ENCODE measurements around the gene SORT1. TPM values are rescaled to one million over a fixed set of nuclear protein-coding genes. Genes with fewer than 3 reads are reported as not detected.

Gene SORT1
- total RNA-seq, 2 experiments from 2014 or later = 21.8 to 45.5 TPM

- H3K9me3 ChIP-seq (ENCODE audit: low read length) = peaks cover 6% of the 10 kb centered on the region; the same call in 1 of the 2 replicates
- H3K79me2 ChIP-seq (ENCODE audit: insufficient read depth, low read depth, low read length) = peaks cover 95% of the 10 kb centered on the region
- intact Hi-C loops (cut with micrococcal nuclease; ENCODE audit: unreplicated experiment) = loop anchor here (10.0 kb wide), 1 partner anchor 285 kb away; no protein-coding TSS in a partner anchor
- H3K36me3 ChIP-seq (ENCODE audit: insufficient read depth, low read length) = peaks cover 13% of the 10 kb centered on the region
- TF ChIP-seq EZH2phosphoT487 (IDR thresholded peaks at IDR 0.05; ENCODE audit: borderline replicate concordance, low read depth, low read length) = no peak
- TF ChIP-seq CTCF (conservative IDR thresholded peaks at IDR 0.05; ENCODE audit: low read length) = no peak
- no peaks in the 10 kb centered on the region for H3K9me2 ChIP-seq (ENCODE audit: insufficient read depth, low read length)
- ChIA-PET POLR2A (interaction anchor here (0.5 to 5.1 kb wide), 11 partner anchors 7 to 795 kb away, joined by 3 to 21 read pairs (median 4); partner anchors contain the start of genes MYBPHL and PSRC1), CTCF (ENCODE audit: unreplicated experiment) (interaction anchor here (0.6 kb wide), 3 partner anchors 35 to 388 kb away, joined by 3 to 7 read pairs (median 3); no protein-coding TSS in a partner anchor)
- H3K27ac ChIP-seq (ENCODE audit: low read depth, low read length, poor library complexity, severe bottlenecking) = peak overlapping the region; percentile 90
- BruUV-seq (replicated peaks) = no TSS peak
- DNase-seq (ENCODE audit: low spot score) = no peak
- peak overlapping the region; percentile 87 for H3K4me2 ChIP-seq (ENCODE audit: low read length)
- peaks cover 77% of the 10 kb centered on the region for H3K4me1 ChIP-seq (ENCODE audit: insufficient read depth, low read length, poor library complexity, severe bottlenecking)
- peak overlapping the region; percentile 62 for H3K4me3 ChIP-seq (ENCODE audit: low read depth, low read length, poor library complexity, severe bottlenecking)
- H4K20me1 ChIP-seq (ENCODE audit: insufficient read depth, low read length) = no peaks in the 10 kb centered on the region
- H2AFZ ChIP-seq (ENCODE audit: low read length) = no peak overlapping the region
These were observed 7.9 kb downstream of the SORT1 start for GRCh38 chr1:109389638-109390341.

- Histone ChIP-seq H3K9me2 (ENCODE audit: insufficient read depth, low read length) (no peaks in the 10 kb centered on the region), H3K36me3 (ENCODE audit: insufficient read depth, low read length) (peaks cover 21% of the 10 kb centered on the region), H3K4me2 (ENCODE audit: low read length) (peak overlapping the region; percentile 87), H4K20me1 (ENCODE audit: insufficient read depth, low read length) (no peaks in the 10 kb centered on the region), H3K9me3 (ENCODE audit: low read length) (peaks cover 11% of the 10 kb centered on the region; the same call in 1 of the 2 replicates), H3K27ac (ENCODE audit: low read depth, low read length, poor library complexity, severe bottlenecking) (peak overlapping the region; percentile 90), H3K79me2 (ENCODE audit: insufficient read depth, low read depth, low read length) (peaks cover 94% of the 10 kb centered on the region), H2AFZ (ENCODE audit: low read length) (no peak overlapping the region), H3K4me1 (ENCODE audit: insufficient read depth, low read length, poor library complexity, severe bottlenecking) (peaks cover 70% of the 10 kb centered on the region), H3K4me3 (ENCODE audit: low read depth, low read length, poor library complexity, severe bottlenecking) (no peak overlapping the region)
- no TSS peak for BruUV-seq (replicated peaks)
- no peak for TF ChIP-seq CTCF (conservative IDR thresholded peaks at IDR 0.05; ENCODE audit: low read length)
- TF ChIP-seq EZH2phosphoT487 (IDR thresholded peaks at IDR 0.05; ENCODE audit: borderline replicate concordance, low read depth, low read length) = no peak
- intact Hi-C loops (cut with micrococcal nuclease; ENCODE audit: unreplicated experiment) = no loop called here
- POLR2A ChIA-PET = interaction anchor here (0.7 to 5.1 kb wide), 10 partner anchors 7 to 109 kb away, joined by 3 to 21 read pairs (median 4); partner anchors contain the start of genes MYBPHL and PSRC1
- CTCF ChIA-PET (ENCODE audit: unreplicated experiment) = interaction anchor here (0.6 kb wide), 1 partner anchor 54 kb away, joined by 3 read pairs; no protein-coding TSS in a partner anchor
- DNase-seq (ENCODE audit: low spot score) = no peak
These were observed 8.7 kb downstream of the SORT1 start for GRCh38 chr1:109388884-109389637.
